Measurements from ENCODE around the gene ATP5ME.

Gene ATP5ME

GRCh38 chr4:680928-681645, 7.0 kb upstream of the ATP5ME start:
- Histone ChIP-seq H3K4me1 (peaks cover 0 to 23% (median 11%) of the 10 kb centered on the region in 4 donors), H3K27me3 (peaks cover 0 to 75% of the 10 kb centered on the region in 2 donors), H3K27ac (no peak overlapping the region), H3K9me3 (no peaks in the 10 kb centered on the region), H3K36me3 (peaks cover 0 to 4% (median 0%) of the 10 kb centered on the region in 3 donors), H3K4me3 (peak overlapping the region; percentile 31 to 45)
- DNase-seq = peak in 1 of 2 donors; percentile 61
- no peak for TF ChIP-seq CTCF (IDR thresholded peaks at IDR 0.05)
- intact Hi-C loops (cut with DNase I; ENCODE audit: low total_unique reads) = no loop called here

GRCh38 chr4:680551-680927, 6.5 kb upstream of the ATP5ME start:
- Histone ChIP-seq H3K27me3 (peaks cover 0 to 75% of the 10 kb centered on the region in 2 donors), H3K27ac (no peak overlapping the region), H3K9me3 (no peaks in the 10 kb centered on the region), H3K4me3 (peak overlapping the region in 1 of 2 donors; percentile 45), H3K36me3 (peaks cover 0 to under 1% (median 0%) of the 10 kb centered on the region in 3 donors), H3K4me1 (peaks cover 0 to 27% (median 12%) of the 10 kb centered on the region in 4 donors)
- intact Hi-C loops (cut with DNase I; ENCODE audit: low total_unique reads) = no loop called here
- no peak for TF ChIP-seq CTCF (IDR thresholded peaks at IDR 0.05)
- DNase-seq = no peak

GRCh38 chr4:680091-680490, 6.0 kb upstream of the ATP5ME start:
- no peak for DNase-seq
- Histone ChIP-seq H3K4me1 (peaks cover 0 to 32% (median 16%) of the 10 kb centered on the region in 4 donors), H3K9me3 (no peaks in the 10 kb centered on the region), H3K4me3 (no peak overlapping the region), H3K27ac (no peak overlapping the region), H3K36me3 (no peaks in the 10 kb centered on the region), H3K27me3 (peaks cover 0 to 75% of the 10 kb centered on the region in 2 donors)
- intact Hi-C loops (cut with DNase I; ENCODE audit: low total_unique reads) = no loop called here
- no peak for TF ChIP-seq CTCF (IDR thresholded peaks at IDR 0.05)

GRCh38 chr4:679629-680028, 5.6 kb upstream of the ATP5ME start:
- H3K4me1 ChIP-seq = peaks cover 0 to 36% (median 19%) of the 10 kb centered on the region in 4 donors
- TF ChIP-seq CTCF (IDR thresholded peaks at IDR 0.05) = no peak
- H3K4me3 ChIP-seq = no peak overlapping the region
- no peak overlapping the region for H3K27ac ChIP-seq
- intact Hi-C loops (cut with DNase I; ENCODE audit: low total_unique reads) = loop anchor here (10.0 kb wide), 3 partner anchors 105 to 345 kb away; partner anchors contain the start of gene ZNF141
- no peak for DNase-seq
- peaks cover 0 to 75% of the 10 kb centered on the region in 2 donors for H3K27me3 ChIP-seq
- no peaks in the 10 kb centered on the region for H3K9me3 ChIP-seq
- no peaks in the 10 kb centered on the region for H3K36me3 ChIP-seq

DNA sequence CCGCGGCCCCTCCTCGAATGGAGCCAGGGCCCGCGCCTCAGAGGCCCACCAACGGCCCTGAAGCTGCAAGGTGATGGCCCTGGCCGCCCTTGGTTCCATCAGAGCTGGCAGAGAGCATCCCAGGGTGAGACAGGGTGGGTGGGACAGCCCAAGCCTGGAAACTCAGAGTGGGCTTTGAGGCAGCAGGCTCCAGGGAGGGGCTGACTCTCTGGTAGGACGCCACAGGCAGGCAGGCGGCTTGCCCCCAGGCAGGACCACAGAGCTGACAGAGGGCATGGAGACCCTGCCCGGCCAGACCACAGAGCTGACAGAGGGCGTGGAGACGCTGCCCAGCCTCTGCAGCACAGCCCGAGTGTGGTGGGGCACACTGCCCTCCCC, 5.0 kb upstream of the ATP5ME start:
- Histone ChIP-seq H3K4me1 (peaks cover 0 to 36% (median 19%) of the 10 kb centered on the region in 4 donors), H3K27me3 (peaks cover 0 to 75% of the 10 kb centered on the region in 2 donors), H3K4me3 (no peak overlapping the region), H3K27ac (no peak overlapping the region), H3K9me3 (no peaks in the 10 kb centered on the region), H3K36me3 (no peaks in the 10 kb centered on the region)
- intact Hi-C loops (cut with DNase I; ENCODE audit: low total_unique reads) = loop anchor here (10.0 kb wide), 3 partner anchors 106 to 344 kb away; partner anchors contain the start of gene ZNF141
- no peak for DNase-seq
- no peak for TF ChIP-seq CTCF (IDR thresholded peaks at IDR 0.05)
